ENCODE results near the gene PREB. TPM values are rescaled to one million over a fixed set of nuclear protein-coding genes. Genes with fewer than 3 reads are reported as not detected.

Gene PREB
- total RNA-seq, 4 donors from 2014 or later, result 45.5 to 77.9 (median 53.9) TPM

DNA sequence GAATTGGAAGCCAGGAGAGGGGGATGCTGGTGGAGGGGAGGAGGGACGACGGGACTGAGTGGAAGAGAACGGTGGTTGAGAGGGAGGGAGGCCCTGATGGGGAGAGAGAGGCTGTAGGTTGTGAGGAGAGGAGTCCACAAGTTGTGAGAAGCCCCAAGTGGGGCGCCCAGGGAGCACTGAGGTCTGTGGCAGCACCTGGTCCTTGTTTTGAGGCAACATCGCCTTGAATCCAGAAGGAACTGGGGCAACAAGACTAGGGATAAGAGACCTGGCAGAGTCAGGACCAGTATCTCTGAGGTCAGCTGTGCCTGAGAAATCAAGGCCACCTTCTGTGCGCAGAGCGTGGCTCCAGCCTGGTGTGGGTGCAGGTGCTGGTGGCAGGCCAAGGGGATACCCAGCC, 3.7 kb upstream of the PREB start:
- TF ChIP-seq, protein P1, sequence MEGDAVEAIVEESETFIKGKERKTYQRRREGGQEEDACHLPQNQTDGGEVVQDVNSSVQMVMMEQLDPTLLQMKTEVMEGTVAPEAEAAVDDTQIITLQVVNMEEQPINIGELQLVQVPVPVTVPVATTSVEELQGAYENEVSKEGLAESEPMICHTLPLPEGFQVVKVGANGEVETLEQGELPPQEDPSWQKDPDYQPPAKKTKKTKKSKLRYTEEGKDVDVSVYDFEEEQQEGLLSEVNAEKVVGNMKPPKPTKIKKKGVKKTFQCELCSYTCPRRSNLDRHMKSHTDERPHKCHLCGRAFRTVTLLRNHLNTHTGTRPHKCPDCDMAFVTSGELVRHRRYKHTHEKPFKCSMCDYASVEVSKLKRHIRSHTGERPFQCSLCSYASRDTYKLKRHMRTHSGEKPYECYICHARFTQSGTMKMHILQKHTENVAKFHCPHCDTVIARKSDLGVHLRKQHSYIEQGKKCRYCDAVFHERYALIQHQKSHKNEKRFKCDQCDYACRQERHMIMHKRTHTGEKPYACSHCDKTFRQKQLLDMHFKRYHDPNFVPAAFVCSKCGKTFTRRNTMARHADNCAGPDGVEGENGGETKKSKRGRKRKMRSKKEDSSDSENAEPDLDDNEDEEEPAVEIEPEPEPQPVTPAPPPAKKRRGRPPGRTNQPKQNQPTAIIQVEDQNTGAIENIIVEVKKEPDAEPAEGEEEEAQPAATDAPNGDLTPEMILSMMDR (IDR thresholded peaks at IDR 0.05), result no peak
- TF ChIP-seq POLR2A (IDR thresholded peaks at IDR 0.05), result no peak
- no peak overlapping the region for H3K27ac ChIP-seq
- no peaks in the 10 kb centered on the region for H3K27me3 ChIP-seq
- peaks cover 6 to 15% (median 7%) of the 10 kb centered on the region in 3 donors for H3K4me1 ChIP-seq
- H3K9me3 ChIP-seq, result no peaks in the 10 kb centered on the region
- DNase-seq, result no peak
- H3K36me3 ChIP-seq, result no peaks in the 10 kb centered on the region
- no peak overlapping the region for H3K4me3 ChIP-seq
- 83 to 90% methylated on average over 7 of the region's 7 CpGs for WGBS, 2 donors
- intact Hi-C loops (cut with DNase I), result no loop called here

GRCh38 chr2:27137322-27137935, 3.0 kb upstream of the PREB start:
- no peak overlapping the region for H3K27ac ChIP-seq
- H3K4me1 ChIP-seq, result peaks cover 12 to 21% (median 13%) of the 10 kb centered on the region in 3 donors
- no peak for TF ChIP-seq POLR2A (IDR thresholded peaks at IDR 0.05)
- TF ChIP-seq, protein P1 (IDR thresholded peaks at IDR 0.05), result no peak
- 87 to 92% methylated on average over 7 to 8 of the region's 21 CpGs for WGBS, 2 donors
- no peaks in the 10 kb centered on the region for H3K9me3 ChIP-seq
- no peak for DNase-seq
- H3K36me3 ChIP-seq, result peaks cover 0 to 6% (median 2%) of the 10 kb centered on the region in 3 donors
- no peak overlapping the region for H3K4me3 ChIP-seq
- intact Hi-C loops (cut with DNase I), result no loop called here
- H3K27me3 ChIP-seq, result no peaks in the 10 kb centered on the region

DNA sequence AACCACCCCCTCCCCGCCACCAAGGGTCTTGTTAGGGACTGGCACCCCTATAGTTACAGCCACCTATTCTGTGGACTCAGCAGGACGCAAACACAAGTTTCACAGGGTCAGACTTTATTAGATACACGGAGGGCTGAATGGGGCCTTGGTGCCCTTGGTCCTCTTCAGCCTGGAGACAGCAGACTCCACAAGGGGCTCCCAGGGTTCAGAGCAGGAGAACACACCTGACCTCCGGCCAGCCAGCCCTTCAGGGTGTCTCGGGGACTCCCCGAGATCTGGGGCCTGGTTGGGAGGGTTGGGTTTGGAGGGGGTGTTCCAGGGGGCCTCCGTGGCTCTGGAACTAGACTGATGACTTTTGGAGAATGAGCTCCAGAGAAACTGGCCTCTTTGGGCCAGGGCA, 2.3 kb upstream of the PREB start:
- H3K9me3 ChIP-seq, result no peaks in the 10 kb centered on the region
- no peak overlapping the region for H3K4me3 ChIP-seq
- intact Hi-C loops (cut with DNase I), result no loop called here
- peaks cover 12 to 28% (median 13%) of the 10 kb centered on the region in 3 donors for H3K4me1 ChIP-seq
- no peaks in the 10 kb centered on the region for H3K27me3 ChIP-seq
- WGBS, 2 donors, result 87% methylated on average over 5 of the region's 7 CpGs; no CpG with 5 or more reads in 1 of the 2 donors
- H3K27ac ChIP-seq, result no peak overlapping the region
- TF ChIP-seq POLR2A (IDR thresholded peaks at IDR 0.05), result no peak
- TF ChIP-seq, protein P1 (IDR thresholded peaks at IDR 0.05), result no peak
- no peak for DNase-seq
- H3K36me3 ChIP-seq, result peaks cover 6 to 13% (median 8%) of the 10 kb centered on the region in 3 donors

GRCh38 chr2:27135478-27135955, 1.1 kb upstream of the PREB start:
- 70 to 79% methylated on average over 9 to 10 of the region's 12 CpGs for WGBS, 2 donors
- Histone ChIP-seq H3K9me3 (no peaks in the 10 kb centered on the region), H3K27me3 (no peaks in the 10 kb centered on the region), H3K36me3 (peaks cover 15 to 25% (median 18%) of the 10 kb centered on the region in 3 donors), H3K27ac (peak overlapping the region in 2 of 4 donors; percentile 86 to 89), H3K4me1 (peaks cover 12 to 28% (median 13%) of the 10 kb centered on the region in 3 donors), H3K4me3 (no peak overlapping the region)
- no peak for DNase-seq
- TF ChIP-seq POLR2A (IDR thresholded peaks at IDR 0.05), result no peak
- TF ChIP-seq, protein P1 (IDR thresholded peaks at IDR 0.05), result no peak
- intact Hi-C loops (cut with DNase I), result no loop called here

DNA sequence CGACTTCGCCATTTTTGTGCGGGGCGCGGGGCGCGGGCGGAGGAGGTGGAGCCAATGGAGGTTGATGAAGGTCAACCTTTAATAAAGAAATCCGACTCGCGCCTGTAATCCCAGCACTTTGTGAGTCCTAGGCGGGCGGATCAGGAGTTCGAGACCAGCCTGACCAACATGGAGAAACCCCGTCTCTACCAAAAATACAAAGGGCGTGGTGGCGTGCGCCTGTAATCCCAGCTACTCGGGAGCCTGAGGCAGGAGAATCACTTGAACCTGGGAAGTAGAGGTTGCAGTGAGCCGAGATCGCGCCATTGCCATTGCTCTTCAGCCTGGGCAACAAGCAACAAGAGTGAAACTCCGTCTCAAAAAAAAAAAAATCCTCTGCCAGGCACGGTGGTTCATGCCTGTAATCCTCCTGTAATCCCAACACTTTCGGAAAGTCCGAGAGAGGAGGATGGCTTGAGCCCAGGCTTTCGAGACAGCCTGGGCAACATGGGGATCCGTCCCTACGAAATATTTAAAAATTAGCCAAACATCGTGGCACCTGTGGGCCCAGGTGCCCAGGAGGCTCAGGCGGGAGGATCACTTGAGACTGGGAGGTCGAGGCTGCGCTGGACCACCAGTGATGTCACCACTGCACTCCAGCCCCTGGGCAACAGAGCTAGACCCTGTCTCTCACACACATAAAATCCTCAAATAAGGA, 493 bp upstream of the PREB start:
- Histone ChIP-seq H3K27me3 (no peaks in the 10 kb centered on the region), H3K9me3 (no peaks in the 10 kb centered on the region), H3K4me1 (peaks cover 12 to 28% (median 13%) of the 10 kb centered on the region in 3 donors), H3K36me3 (peaks cover 15 to 31% (median 22%) of the 10 kb centered on the region in 3 donors), H3K4me3 (peak overlapping the region; percentile 62 to 97 (median 94)), H3K27ac (peak overlapping the region; percentile 86 to 95 (median 90))
- intact Hi-C loops (cut with DNase I), result no loop called here
- no peak for DNase-seq
- 91 to 93% methylated on average over 10 to 17 of the region's 33 CpGs for whole genome bisulfite sequencing, 2 donors
- TF ChIP-seq, protein P1 (IDR thresholded peaks at IDR 0.05), result no peak
- TF ChIP-seq POLR2A (IDR thresholded peaks at IDR 0.05), result peak in 1 of 4 donors; percentile 0
